Hepatocyte (in vitro differentiated cells): ENCODE data around the gene OSBPL2.

Source experiments
- EZH2 ChIP-seq: fragments of 200-600 bp; sonication (generic); IDR thresholded peaks from 2 replicates; pipeline ENCODE4 v1.6.1; 2016; ENCODE audit warnings: antibody characterized with exemption, mild to moderate bottlenecking, borderline replicate concordance
- EZH2phosphoT487 ChIP-seq: fragments of 200-600 bp; sonication (generic); IDR thresholded peaks from one replicate; pipeline ENCODE4 v1.6.1; 2018; ENCODE audit warnings: antibody characterized with exemption, mild to moderate bottlenecking, low read depth, moderate library complexity; ENCODE audit not compliant: unreplicated experiment, severe bottlenecking
- TF ChIP-seq, protein P1 (sequence below): fragments of 200-600 bp; sonication (generic); IDR thresholded peaks from 2 replicates; pipeline ENCODE4 v1.5.1; 2016; ENCODE audit warnings: antibody characterized with exemption, mild to moderate bottlenecking; ENCODE audit not compliant: poor library complexity

- TF ChIP-seq, protein P1, sequence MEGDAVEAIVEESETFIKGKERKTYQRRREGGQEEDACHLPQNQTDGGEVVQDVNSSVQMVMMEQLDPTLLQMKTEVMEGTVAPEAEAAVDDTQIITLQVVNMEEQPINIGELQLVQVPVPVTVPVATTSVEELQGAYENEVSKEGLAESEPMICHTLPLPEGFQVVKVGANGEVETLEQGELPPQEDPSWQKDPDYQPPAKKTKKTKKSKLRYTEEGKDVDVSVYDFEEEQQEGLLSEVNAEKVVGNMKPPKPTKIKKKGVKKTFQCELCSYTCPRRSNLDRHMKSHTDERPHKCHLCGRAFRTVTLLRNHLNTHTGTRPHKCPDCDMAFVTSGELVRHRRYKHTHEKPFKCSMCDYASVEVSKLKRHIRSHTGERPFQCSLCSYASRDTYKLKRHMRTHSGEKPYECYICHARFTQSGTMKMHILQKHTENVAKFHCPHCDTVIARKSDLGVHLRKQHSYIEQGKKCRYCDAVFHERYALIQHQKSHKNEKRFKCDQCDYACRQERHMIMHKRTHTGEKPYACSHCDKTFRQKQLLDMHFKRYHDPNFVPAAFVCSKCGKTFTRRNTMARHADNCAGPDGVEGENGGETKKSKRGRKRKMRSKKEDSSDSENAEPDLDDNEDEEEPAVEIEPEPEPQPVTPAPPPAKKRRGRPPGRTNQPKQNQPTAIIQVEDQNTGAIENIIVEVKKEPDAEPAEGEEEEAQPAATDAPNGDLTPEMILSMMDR = no peak
- no peak for TF ChIP-seq EZH2
- no peak for TF ChIP-seq EZH2phosphoT487
Observed at GRCh38 chr20:62239278-62239879, 1.1 kb downstream of the OSBPL2 start.
